Vagina (tissue), 2 donors: ENCODE results near the gene IL3RA.

ENCODE experiments used
- POLR2A ChIP-seq, 2 donors: fragments of 450-650 bp; IDR thresholded peaks; one replicate each; pipeline ENCODE4 v1.6.1; 2017; ENCODE audit warnings: antibody characterized with exemption in 2 of 2, mild to moderate bottlenecking in 2 of 2, moderate library complexity in 2 of 2
- POLR2AphosphoS5 ChIP-seq, 2 donors: sonication (generic); formaldehyde crosslinking; IDR thresholded peaks; one replicate each; pipeline ENCODE4 v1.9.0; 2017; ENCODE audit warnings: antibody characterized with exemption in 2 of 2, mild to moderate bottlenecking in 2 of 2, low read depth in 1 of 2; ENCODE audit not compliant: insufficient read depth in 1 of 2
- TF ChIP-seq, protein P1 (sequence below), 3 experiments: fragments of 450-650 bp in 2 of 3; fragments of 200-600 bp in 1 of 3; sonication (generic) in 1 of 3; IDR thresholded peaks; one replicate each; pipeline ENCODE4 v1.5.1; 2017 to 2019; ENCODE audit warnings: antibody characterized with exemption in 3 of 3, mild to moderate bottlenecking in 2 of 3, moderate library complexity in 2 of 3

- TF ChIP-seq, protein P1, sequence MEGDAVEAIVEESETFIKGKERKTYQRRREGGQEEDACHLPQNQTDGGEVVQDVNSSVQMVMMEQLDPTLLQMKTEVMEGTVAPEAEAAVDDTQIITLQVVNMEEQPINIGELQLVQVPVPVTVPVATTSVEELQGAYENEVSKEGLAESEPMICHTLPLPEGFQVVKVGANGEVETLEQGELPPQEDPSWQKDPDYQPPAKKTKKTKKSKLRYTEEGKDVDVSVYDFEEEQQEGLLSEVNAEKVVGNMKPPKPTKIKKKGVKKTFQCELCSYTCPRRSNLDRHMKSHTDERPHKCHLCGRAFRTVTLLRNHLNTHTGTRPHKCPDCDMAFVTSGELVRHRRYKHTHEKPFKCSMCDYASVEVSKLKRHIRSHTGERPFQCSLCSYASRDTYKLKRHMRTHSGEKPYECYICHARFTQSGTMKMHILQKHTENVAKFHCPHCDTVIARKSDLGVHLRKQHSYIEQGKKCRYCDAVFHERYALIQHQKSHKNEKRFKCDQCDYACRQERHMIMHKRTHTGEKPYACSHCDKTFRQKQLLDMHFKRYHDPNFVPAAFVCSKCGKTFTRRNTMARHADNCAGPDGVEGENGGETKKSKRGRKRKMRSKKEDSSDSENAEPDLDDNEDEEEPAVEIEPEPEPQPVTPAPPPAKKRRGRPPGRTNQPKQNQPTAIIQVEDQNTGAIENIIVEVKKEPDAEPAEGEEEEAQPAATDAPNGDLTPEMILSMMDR (IDR thresholded peaks at IDR 0.05) = no peak
- TF ChIP-seq POLR2AphosphoS5 (IDR thresholded peaks at IDR 0.05; ENCODE audit: insufficient read depth in 1 of 2, low read depth in 1 of 2) (no peak), POLR2A (IDR thresholded peaks at IDR 0.05) (no peak)
Observed at GRCh38 chrX:1325515-1326116, 11.0 kb upstream of the IL3RA start.
